Suprapubic skin (tissue), 4 donors: ENCODE results near the gene CD93.

ENCODE experiments used
- EP300 ChIP-seq: sonication (generic); formaldehyde crosslinking; IDR thresholded peaks from one replicate; pipeline ENCODE4 v1.6.1; 2017; ENCODE audit warnings: antibody characterized with exemption
- POLR2AphosphoS5 ChIP-seq, 3 donors: sonication (generic); formaldehyde crosslinking; IDR thresholded peaks; one replicate each; pipeline ENCODE4 v1.6.1; 2017; ENCODE audit warnings: antibody characterized with exemption in 3 of 3
- TF ChIP-seq, protein P1 (sequence below), 2 donors: fragments of 200-600 bp in 1 of 2; fragments of 450-650 bp in 1 of 2; sonication (generic) in 1 of 2; IDR thresholded peaks; one replicate each; pipeline ENCODE4 v1.5.1; 2016 to 2019; ENCODE audit warnings: antibody characterized with exemption in 2 of 2, mild to moderate bottlenecking in 1 of 2, moderate library complexity in 1 of 2

DNA sequence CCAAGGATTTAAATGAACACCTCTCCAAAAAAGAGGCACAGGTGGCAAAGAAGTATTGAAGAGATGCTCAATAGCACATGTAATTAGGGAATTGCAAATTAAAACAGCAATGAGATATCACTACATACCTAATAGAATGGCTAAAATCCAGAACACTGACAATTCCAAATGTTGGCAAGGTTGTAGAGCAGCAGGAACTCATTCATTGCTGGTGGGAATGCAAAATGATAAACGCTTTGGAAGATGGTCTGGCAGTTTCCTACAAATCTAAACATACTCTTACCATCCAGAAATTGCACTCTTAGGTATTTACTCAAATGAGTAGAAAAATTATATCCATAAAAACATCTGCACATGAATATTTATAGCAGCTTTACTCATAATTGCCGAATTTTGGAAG, 17.0 kb downstream of the CD93 start:
- TF ChIP-seq POLR2AphosphoS5 (IDR thresholded peaks at IDR 0.05), result no peak
- TF ChIP-seq, protein P1, sequence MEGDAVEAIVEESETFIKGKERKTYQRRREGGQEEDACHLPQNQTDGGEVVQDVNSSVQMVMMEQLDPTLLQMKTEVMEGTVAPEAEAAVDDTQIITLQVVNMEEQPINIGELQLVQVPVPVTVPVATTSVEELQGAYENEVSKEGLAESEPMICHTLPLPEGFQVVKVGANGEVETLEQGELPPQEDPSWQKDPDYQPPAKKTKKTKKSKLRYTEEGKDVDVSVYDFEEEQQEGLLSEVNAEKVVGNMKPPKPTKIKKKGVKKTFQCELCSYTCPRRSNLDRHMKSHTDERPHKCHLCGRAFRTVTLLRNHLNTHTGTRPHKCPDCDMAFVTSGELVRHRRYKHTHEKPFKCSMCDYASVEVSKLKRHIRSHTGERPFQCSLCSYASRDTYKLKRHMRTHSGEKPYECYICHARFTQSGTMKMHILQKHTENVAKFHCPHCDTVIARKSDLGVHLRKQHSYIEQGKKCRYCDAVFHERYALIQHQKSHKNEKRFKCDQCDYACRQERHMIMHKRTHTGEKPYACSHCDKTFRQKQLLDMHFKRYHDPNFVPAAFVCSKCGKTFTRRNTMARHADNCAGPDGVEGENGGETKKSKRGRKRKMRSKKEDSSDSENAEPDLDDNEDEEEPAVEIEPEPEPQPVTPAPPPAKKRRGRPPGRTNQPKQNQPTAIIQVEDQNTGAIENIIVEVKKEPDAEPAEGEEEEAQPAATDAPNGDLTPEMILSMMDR (IDR thresholded peaks at IDR 0.05), result no peak
- TF ChIP-seq EP300, result no peak
